HG03097 (cell line): Measurements from ENCODE around the gene NTNG2.
"Not testable (repeated sequence)": the region's sequence is repeated elsewhere in the genome, so short reads cannot be mapped to it uniquely, and the experiment has no call there.

Source experiments
- ATAC-seq: cut with Tn5 transposase; IDR thresholded peaks from one replicate; pipeline ENCODE4 v1.9.1; 2021; ENCODE audit not compliant: unreplicated experiment, low FRiP score

Gene NTNG2

GRCh38 chr9:132161743-132162184, at the start of gene NTNG2:
Gene NTNG2 (plus strand): TSS chr9:132162058. CDS start chr9:132166832, 4,774 bp downstream.
- no peak for ATAC-seq

- no peak for ATAC-seq
Observed at GRCh38 chr9:132114102-132114707, 47.7 kb upstream of the NTNG2 start.

- ATAC-seq = no peak
Observed at GRCh38 chr9:132116583-132116982, 45.3 kb upstream of the NTNG2 start.

GRCh38 chr9:132117694-132118093, 44.2 kb upstream of the NTNG2 start:
- no peak for ATAC-seq

- no peak for ATAC-seq
Observed at GRCh38 chr9:132121021-132121420, 40.8 kb upstream of the NTNG2 start.

- no peak for ATAC-seq
Observed at GRCh38 chr9:132124800-132125199, 37.1 kb upstream of the NTNG2 start.

- no peak for ATAC-seq
Observed at GRCh38 chr9:132125361-132125760, 36.5 kb upstream of the NTNG2 start.

- ATAC-seq = no peak
Observed at GRCh38 chr9:132125944-132126679, 35.7 kb upstream of the NTNG2 start.

- no peak for ATAC-seq
Observed at GRCh38 chr9:132126680-132127236, 35.1 kb upstream of the NTNG2 start.

- no peak for ATAC-seq
Observed at GRCh38 chr9:132127888-132128534, 33.8 kb upstream of the NTNG2 start.

- ATAC-seq = no peak
Observed at GRCh38 chr9:132129535-132129934, 32.3 kb upstream of the NTNG2 start.

- ATAC-seq = not testable (repeated sequence)
Observed at GRCh38 chr9:132134085-132134484, 27.8 kb upstream of the NTNG2 start.

GRCh38 chr9:132135456-132135855, 26.4 kb upstream of the NTNG2 start:
- no peak for ATAC-seq

- ATAC-seq = no peak
Observed at GRCh38 chr9:132136151-132136780, 25.6 kb upstream of the NTNG2 start.

- no peak for ATAC-seq
Observed at GRCh38 chr9:132141344-132141947, 20.4 kb upstream of the NTNG2 start.

- ATAC-seq = no peak
Observed at GRCh38 chr9:132141948-132142594, 19.8 kb upstream of the NTNG2 start.

- ATAC-seq = no peak
Observed at GRCh38 chr9:132142924-132143323, 18.9 kb upstream of the NTNG2 start.

GRCh38 chr9:132143359-132143758, 18.5 kb upstream of the NTNG2 start:
- no peak for ATAC-seq

GRCh38 chr9:132144708-132145365, 17.0 kb upstream of the NTNG2 start:
- ATAC-seq = no peak
